ENCODE results near the gene MACROD2.

GRCh38 chr20:15599961-15600360 lies 1604.6 kb downstream of the MACROD2 start:
- TF ChIP-seq CTCF (IDR thresholded peaks at IDR 0.05; ENCODE audit: poor library complexity, severe bottlenecking) (no peak), REST (IDR thresholded peaks at IDR 0.05; ENCODE audit: borderline replicate concordance) (no peak), TAF1 (IDR thresholded peaks at IDR 0.05; ENCODE audit: low read depth) (no peak), SMC3 (conservative IDR thresholded peaks at IDR 0.05; ENCODE audit: poor library complexity) (no peak), POLR2AphosphoS5 (IDR thresholded peaks at IDR 0.05) (no peak), RAD21 (conservative IDR thresholded peaks at IDR 0.05) (no peak), EZH2 (IDR thresholded peaks at IDR 0.05; ENCODE audit: borderline replicate concordance, insufficient read depth, low read length, poor library complexity, severe bottlenecking) (no peak)
